HEK293 (cell line): Measurements from ENCODE around the gene VWF.

ENCODE experiments used
- CTCF ChIA-PET: fragments of 350-600 bp; formaldehyde crosslinking; extraction: SDS; loops from one replicate; lab custom pipeline; 2021; ENCODE audit warnings: antibody characterized with exemption; lab: Yijun Ruan, JAX
- POLR2A ChIA-PET: fragments of 300-600 bp; formaldehyde crosslinking; extraction: SDS; loops from one replicate; lab custom pipeline; 2020; ENCODE audit warnings: antibody characterized with exemption, inconsistent platforms; lab: Yijun Ruan, JAX
- H3K27ac ChIP-seq: fragments of 200-500 bp; sonication (Bioruptor generic); 2 replicates; pipeline ENCODE4 v1.5.1; 2014; ENCODE audit warnings: low read depth, low read length, control low read depth, inconsistent platforms; ENCODE audit errors: extremely low read depth
- H3K36me3 ChIP-seq, 2 experiments: fragments of 200-500 bp in 1 of 2; sonication (Bioruptor generic) in 1 of 2; 1 replicate in 1 of 2; 2 replicates in 1 of 2; pipeline ENCODE4 v1.5.1; 2014 to 2017; ENCODE audit warnings: inconsistent platforms in 2 of 2, low read length in 2 of 2; ENCODE audit not compliant: control insufficient read depth in 2 of 2, insufficient read depth in 1 of 2
- H3K4me1 ChIP-seq: fragments of 200-500 bp; sonication (Bioruptor generic); 2 replicates; pipeline ENCODE4 v1.5.1; 2014; ENCODE audit warnings: mild to moderate bottlenecking, low read length, inconsistent platforms; ENCODE audit not compliant: control insufficient read depth, insufficient read depth
- H3K4me3 ChIP-seq: 2 replicates; pipeline ENCODE4 v1.5.1; 2011; ENCODE audit warnings: low read depth, mild to moderate bottlenecking, control low read depth, low read length, moderate library complexity
- H3K9me3 ChIP-seq: fragments of 200-500 bp; sonication (Bioruptor generic); 2 replicates; pipeline ENCODE4 v1.5.1; 2014; ENCODE audit warnings: low read depth, low read length, inconsistent platforms; ENCODE audit not compliant: control insufficient read depth, insufficient read depth
- KLF10 ChIP-seq: fragments of 450-650 bp; IDR thresholded peaks from 2 replicates; pipeline ENCODE4 v1.5.1; 2018; ENCODE audit warnings: missing biosample characterization, mild to moderate bottlenecking, missing genetic modification characterization
- SP3 ChIP-seq: fragments of 450-650 bp; formaldehyde crosslinking; IDR thresholded peaks from 2 replicates; pipeline ENCODE4 v1.5.1; 2016; ENCODE audit warnings: missing biosample characterization, missing genetic modification characterization
- ZBTB1 ChIP-seq: fragments of 450-650 bp; formaldehyde crosslinking; IDR thresholded peaks from 2 replicates; pipeline ENCODE4 v1.5.1; 2016; ENCODE audit warnings: missing biosample characterization, missing genetic modification characterization
- ZBTB17 ChIP-seq: fragments of 450-650 bp; formaldehyde crosslinking; IDR thresholded peaks from 2 replicates; pipeline ENCODE4 v1.5.1; 2016; ENCODE audit warnings: missing biosample characterization, missing genetic modification characterization
- ZBTB20 ChIP-seq: fragments of 450-650 bp; formaldehyde crosslinking; IDR thresholded peaks from 2 replicates; pipeline ENCODE4 v1.5.1; 2016; ENCODE audit warnings: missing biosample characterization, missing genetic modification characterization
- ZFP37 ChIP-seq: fragments of 450-650 bp; formaldehyde crosslinking; IDR thresholded peaks from 2 replicates; pipeline ENCODE4 v1.5.1; 2016; ENCODE audit warnings: missing biosample characterization, missing genetic modification characterization
- ZIC2 ChIP-seq: fragments of 450-650 bp; formaldehyde crosslinking; IDR thresholded peaks from 2 replicates; pipeline ENCODE4 v1.5.1; 2016; ENCODE audit warnings: missing biosample characterization, missing genetic modification characterization
- ZNF121 ChIP-seq: fragments of 450-650 bp; formaldehyde crosslinking; IDR thresholded peaks from 2 replicates; pipeline ENCODE4 v1.5.1; 2016; ENCODE audit warnings: missing biosample characterization, missing genetic modification characterization
- ZNF175 ChIP-seq: fragments of 450-650 bp; formaldehyde crosslinking; IDR thresholded peaks from 2 replicates; pipeline ENCODE4 v1.5.1; 2016; ENCODE audit warnings: missing biosample characterization, missing genetic modification characterization
- ZNF2 ChIP-seq: fragments of 450-650 bp; formaldehyde crosslinking; IDR thresholded peaks from 2 replicates; pipeline ENCODE4 v1.5.1; 2016; ENCODE audit warnings: missing biosample characterization, missing genetic modification characterization
- ZNF324 ChIP-seq: fragments of 450-650 bp; formaldehyde crosslinking; IDR thresholded peaks from 2 replicates; pipeline ENCODE4 v1.5.1; 2016; ENCODE audit warnings: missing biosample characterization, missing genetic modification characterization
- ZNF335 ChIP-seq: fragments of 450-650 bp; formaldehyde crosslinking; conservative IDR thresholded peaks from 2 replicates; pipeline ENCODE4 v1.5.1; 2016; ENCODE audit warnings: missing biosample characterization, missing genetic modification characterization
- ZNF341 ChIP-seq: fragments of 450-650 bp; formaldehyde crosslinking; IDR thresholded peaks from 2 replicates; pipeline ENCODE4; 2016; ENCODE audit warnings: low read depth, missing biosample characterization, missing genetic modification characterization
- ZNF521 ChIP-seq: fragments of 450-650 bp; formaldehyde crosslinking; IDR thresholded peaks from 2 replicates; pipeline ENCODE4 v1.5.1; 2017; ENCODE audit warnings: missing biosample characterization, mild to moderate bottlenecking, missing genetic modification characterization
- ZNF555 ChIP-seq: fragments of 450-650 bp; formaldehyde crosslinking; conservative IDR thresholded peaks from 2 replicates; pipeline ENCODE4 v1.5.1; 2017; ENCODE audit warnings: missing biosample characterization, mild to moderate bottlenecking, missing genetic modification characterization, inconsistent platforms
- ZNF610 ChIP-seq: fragments of 450-650 bp; formaldehyde crosslinking; IDR thresholded peaks from 2 replicates; pipeline ENCODE4 v1.5.1; 2016; ENCODE audit warnings: missing biosample characterization, missing genetic modification characterization, borderline replicate concordance
- ZNF629 ChIP-seq: fragments of 450-650 bp; formaldehyde crosslinking; IDR thresholded peaks from 2 replicates; pipeline ENCODE4 v1.5.1; 2017; ENCODE audit warnings: missing biosample characterization, missing genetic modification characterization
- ZNF658 ChIP-seq: fragments of 450-650 bp; formaldehyde crosslinking; IDR thresholded peaks from 2 replicates; pipeline ENCODE4; 2016; ENCODE audit warnings: missing biosample characterization, missing genetic modification characterization
- ZNF785 ChIP-seq: fragments of 450-650 bp; formaldehyde crosslinking; IDR thresholded peaks from 2 replicates; pipeline ENCODE4 v1.5.1; 2016; ENCODE audit warnings: missing biosample characterization, missing genetic modification characterization
- ZNF791 ChIP-seq: fragments of 450-650 bp; formaldehyde crosslinking; IDR thresholded peaks from 2 replicates; pipeline ENCODE4 v1.5.1; 2016; ENCODE audit warnings: missing biosample characterization, missing genetic modification characterization
- ZSCAN30 ChIP-seq: fragments of 450-650 bp; IDR thresholded peaks from 2 replicates; pipeline ENCODE4 v1.5.1; 2018; ENCODE audit warnings: missing biosample characterization, mild to moderate bottlenecking, missing genetic modification characterization, moderate library complexity
- TF ChIP-seq, protein P1 (sequence below): fragments of 450-650 bp; formaldehyde crosslinking; IDR thresholded peaks from 2 replicates; pipeline ENCODE4 v1.5.1; 2016; ENCODE audit warnings: missing biosample characterization, missing genetic modification characterization, borderline replicate concordance
- TF ChIP-seq, protein P2 (sequence below): fragments of 450-650 bp; formaldehyde crosslinking; IDR thresholded peaks from 2 replicates; pipeline ENCODE4 v1.5.1; 2016; ENCODE audit warnings: missing biosample characterization, missing genetic modification characterization

VWF gene

DNA sequence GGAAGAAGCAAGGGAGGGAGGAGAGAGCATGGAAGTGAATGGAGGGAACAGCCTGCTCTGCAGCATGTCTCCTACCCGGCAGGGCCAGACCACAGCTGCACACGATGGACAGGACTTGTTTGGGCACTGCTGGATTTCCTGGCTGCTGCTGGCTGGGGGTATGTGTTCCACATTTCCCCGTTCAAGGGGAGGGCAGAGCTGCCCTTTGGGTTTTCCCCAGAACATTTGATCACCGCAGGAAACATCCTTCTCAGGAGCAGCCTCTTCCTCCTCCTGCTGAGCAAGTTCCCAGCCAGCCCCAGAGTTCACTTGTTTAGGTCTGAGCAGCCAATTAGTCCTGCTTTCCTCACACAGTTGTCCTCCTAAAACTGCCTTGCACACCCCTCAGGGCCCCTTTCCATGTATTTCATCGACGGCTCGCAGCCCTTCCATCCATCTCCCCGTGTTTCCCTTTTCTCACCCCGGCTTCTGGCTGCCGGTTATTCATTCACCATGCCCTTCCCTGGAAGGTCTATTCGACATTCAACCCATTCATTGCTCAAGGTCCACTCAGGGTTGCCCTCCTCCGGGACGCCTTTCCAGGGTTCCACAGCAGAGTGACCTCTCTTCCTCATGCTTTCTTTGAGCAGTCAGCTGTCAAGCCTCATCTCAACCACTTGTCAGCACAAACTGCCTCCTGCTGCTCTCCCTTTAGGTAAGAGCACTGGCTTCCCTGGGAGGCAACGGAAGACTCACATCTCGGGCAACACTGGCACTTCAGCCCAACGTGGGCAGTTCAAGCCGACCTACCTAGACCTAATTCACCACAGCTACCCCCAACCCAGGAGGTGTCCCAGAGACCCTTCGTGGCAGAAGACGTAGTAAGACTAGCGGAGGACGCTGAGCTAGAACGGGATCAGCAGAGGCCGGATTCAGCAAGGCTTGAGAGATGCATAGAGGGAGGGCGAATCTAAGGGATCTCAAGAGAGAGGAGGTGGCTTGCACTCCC, 159.3 kb downstream of the VWF start:
- ChIA-PET CTCF (interaction anchor here (0.6 to 3.3 kb wide), 16 partner anchors 9 to 569 kb away, joined by 3 to 13 read pairs (median 4); no protein-coding TSS in a partner anchor), POLR2A (no interaction called here)
- Histone ChIP-seq H3K4me3 (no peak overlapping the region), H3K27ac (no peak overlapping the region), H3K36me3 (no peaks in the 10 kb centered on the region), H3K9me3 (no peaks in the 10 kb centered on the region), H3K4me1 (no peaks in the 10 kb centered on the region)
- TF ChIP-seq ZNF341 (peak; percentile 63), ZIC2 (tag by site-specific recombination) (peak; percentile 85), ZNF791 (tag by site-specific recombination) (no peak)

DNA sequence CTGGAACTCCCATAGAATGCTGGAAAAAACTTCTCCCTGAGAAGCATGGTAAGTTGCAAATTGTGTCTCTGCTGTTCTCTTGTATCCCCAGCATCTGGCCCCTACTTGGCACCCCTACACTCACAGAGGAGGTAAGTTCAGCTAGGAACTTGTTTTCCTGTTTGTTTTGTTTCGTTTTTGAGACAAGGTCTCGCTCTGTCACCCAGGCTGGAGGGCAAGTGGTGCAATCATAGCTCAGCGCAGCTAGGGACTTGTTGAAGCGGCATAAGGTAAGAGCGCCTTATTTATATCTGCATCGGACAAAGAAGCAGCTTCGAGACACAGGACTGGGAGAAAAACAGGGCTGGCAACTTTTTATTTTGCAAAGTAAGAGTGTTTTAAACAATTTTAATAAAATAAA, 161.0 kb downstream of the VWF start:
- Histone ChIP-seq H3K36me3 (no peaks in the 10 kb centered on the region), H3K9me3 (no peaks in the 10 kb centered on the region), H3K27ac (no peak overlapping the region), H3K4me1 (no peaks in the 10 kb centered on the region), H3K4me3 (no peak overlapping the region)
- ChIA-PET POLR2A (no interaction called here), CTCF (interaction anchor here (0.9 to 1.7 kb wide), 7 partner anchors 9 to 315 kb away, joined by 3 to 5 read pairs (median 4); no protein-coding TSS in a partner anchor)
- no peak for TF ChIP-seq ZNF121 (tag by site-specific recombination)
- TF ChIP-seq ZNF785: no peak
- TF ChIP-seq ZFP37 (tag by site-specific recombination): no peak
- TF ChIP-seq ZNF2 (tag by site-specific recombination): no peak

DNA sequence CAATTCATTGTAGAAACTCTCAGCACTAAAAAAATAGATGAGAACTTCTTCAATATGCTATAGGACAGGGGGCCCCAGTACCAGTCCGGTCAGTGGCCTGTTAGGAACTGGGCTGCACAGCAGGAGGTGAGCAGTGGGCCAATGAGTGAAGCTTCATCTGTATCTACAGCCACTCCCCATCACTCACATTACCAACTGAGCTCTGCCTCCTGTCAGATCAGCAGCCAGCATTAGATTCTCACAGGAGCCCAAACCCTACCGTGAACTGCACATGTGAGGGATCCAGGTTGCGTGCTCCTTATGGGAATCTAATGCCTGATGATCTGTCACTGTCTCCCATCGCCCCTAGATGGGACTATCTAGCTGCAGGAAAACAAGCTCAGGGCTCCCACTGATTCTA, 163.7 kb downstream of the VWF start:
- H3K4me3 ChIP-seq: no peak overlapping the region
- ChIA-PET POLR2A (no interaction called here), CTCF (interaction anchor here (0.9 to 2.4 kb wide), 4 partner anchors 11 to 78 kb away, joined by 3 to 7 read pairs (median 6); no protein-coding TSS in a partner anchor)
- no peaks in the 10 kb centered on the region for H3K9me3 ChIP-seq
- H3K27ac ChIP-seq: no peak overlapping the region
- TF ChIP-seq, protein P1, sequence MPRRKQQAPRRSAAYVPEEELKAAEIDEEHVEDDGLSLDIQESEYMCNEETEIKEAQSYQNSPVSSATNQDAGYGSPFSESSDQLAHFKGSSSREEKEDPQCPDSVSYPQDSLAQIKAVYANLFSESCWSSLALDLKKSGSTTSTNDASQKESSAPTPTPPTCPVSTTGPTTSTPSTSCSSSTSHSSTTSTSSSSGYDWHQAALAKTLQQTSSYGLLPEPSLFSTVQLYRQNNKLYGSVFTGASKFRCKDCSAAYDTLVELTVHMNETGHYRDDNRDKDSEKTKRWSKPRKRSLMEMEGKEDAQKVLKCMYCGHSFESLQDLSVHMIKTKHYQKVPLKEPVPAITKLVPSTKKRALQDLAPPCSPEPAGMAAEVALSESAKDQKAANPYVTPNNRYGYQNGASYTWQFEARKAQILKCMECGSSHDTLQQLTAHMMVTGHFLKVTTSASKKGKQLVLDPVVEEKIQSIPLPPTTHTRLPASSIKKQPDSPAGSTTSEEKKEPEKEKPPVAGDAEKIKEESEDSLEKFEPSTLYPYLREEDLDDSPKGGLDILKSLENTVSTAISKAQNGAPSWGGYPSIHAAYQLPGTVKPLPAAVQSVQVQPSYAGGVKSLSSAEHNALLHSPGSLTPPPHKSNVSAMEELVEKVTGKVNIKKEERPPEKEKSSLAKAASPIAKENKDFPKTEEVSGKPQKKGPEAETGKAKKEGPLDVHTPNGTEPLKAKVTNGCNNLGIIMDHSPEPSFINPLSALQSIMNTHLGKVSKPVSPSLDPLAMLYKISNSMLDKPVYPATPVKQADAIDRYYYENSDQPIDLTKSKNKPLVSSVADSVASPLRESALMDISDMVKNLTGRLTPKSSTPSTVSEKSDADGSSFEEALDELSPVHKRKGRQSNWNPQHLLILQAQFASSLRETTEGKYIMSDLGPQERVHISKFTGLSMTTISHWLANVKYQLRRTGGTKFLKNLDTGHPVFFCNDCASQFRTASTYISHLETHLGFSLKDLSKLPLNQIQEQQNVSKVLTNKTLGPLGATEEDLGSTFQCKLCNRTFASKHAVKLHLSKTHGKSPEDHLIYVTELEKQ (tag by site-specific recombination): no peak
- no peak for TF ChIP-seq ZNF175
- TF ChIP-seq ZBTB20 (tag by site-specific recombination): no peak
- TF ChIP-seq ZNF610 (tag by site-specific recombination): peak; percentile 77; the same call in 1 of the 2 replicates
- no peaks in the 10 kb centered on the region for H3K36me3 ChIP-seq
- no peaks in the 10 kb centered on the region for H3K4me1 ChIP-seq

DNA sequence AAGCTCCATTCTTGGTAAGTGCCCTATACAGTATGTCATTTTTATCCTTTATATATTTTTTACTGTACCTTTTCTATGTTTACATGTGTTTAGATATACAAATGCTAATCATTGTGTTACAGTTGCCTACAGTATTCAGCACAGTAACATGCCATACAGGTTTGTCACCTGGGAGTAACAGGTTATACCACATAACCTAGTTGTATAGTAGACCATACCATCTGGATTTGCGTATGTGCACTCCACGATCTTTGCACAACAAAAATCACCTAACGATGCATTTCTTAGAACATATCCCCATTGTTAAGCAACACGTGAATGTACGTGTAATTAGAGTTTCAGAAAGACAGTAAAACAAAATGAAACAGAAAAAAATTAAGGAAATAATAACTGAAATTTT, 167.5 kb downstream of the VWF start:
- no peaks in the 10 kb centered on the region for H3K9me3 ChIP-seq
- no peak overlapping the region for H3K4me3 ChIP-seq
- CTCF ChIA-PET: interaction anchor here (0.6 to 1.4 kb wide), 4 partner anchors 8 to 32 kb away, joined by 3 to 7 read pairs (median 4); no protein-coding TSS in a partner anchor
- no peaks in the 10 kb centered on the region for H3K4me1 ChIP-seq
- POLR2A ChIA-PET: interaction anchor here (0.7 kb wide), 1 partner anchor 212 kb away, joined by 3 read pairs; no protein-coding TSS in a partner anchor
- H3K36me3 ChIP-seq: no peaks in the 10 kb centered on the region
- TF ChIP-seq KLF10 (no peak), ZNF521 (tag by site-specific recombination) (no peak), ZNF555 (no peak), ZNF658 (tag by site-specific recombination) (no peak), ZBTB17 (no peak), ZNF2 (tag by site-specific recombination) (no peak), ZNF629 (tag by site-specific recombination) (no peak), ZNF324 (tag by site-specific recombination) (no peak), ZSCAN30 (tag by site-specific recombination) (no peak), ZBTB1 (tag by site-specific recombination) (no peak), SP3 (tag by site-specific recombination) (no peak), ZNF335 (no peak)
- TF ChIP-seq, protein P2, sequence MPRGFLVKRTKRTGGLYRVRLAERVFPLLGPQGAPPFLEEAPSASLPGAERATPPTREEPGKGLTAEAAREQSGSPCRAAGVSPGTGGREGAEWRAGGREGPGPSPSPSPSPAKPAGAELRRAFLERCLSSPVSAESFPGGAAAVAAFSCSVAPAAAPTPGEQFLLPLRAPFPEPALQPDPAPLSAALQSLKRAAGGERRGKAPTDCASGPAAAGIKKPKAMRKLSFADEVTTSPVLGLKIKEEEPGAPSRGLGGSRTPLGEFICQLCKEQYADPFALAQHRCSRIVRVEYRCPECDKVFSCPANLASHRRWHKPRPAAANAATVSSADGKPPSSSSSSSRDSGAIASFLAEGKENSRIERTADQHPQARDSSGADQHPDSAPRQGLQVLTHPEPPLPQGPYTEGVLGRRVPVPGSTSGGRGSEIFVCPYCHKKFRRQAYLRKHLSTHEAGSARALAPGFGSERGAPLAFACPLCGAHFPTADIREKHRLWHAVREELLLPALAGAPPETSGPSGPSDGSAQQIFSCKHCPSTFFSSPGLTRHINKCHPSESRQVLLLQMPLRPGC: no peak
- H3K27ac ChIP-seq: no peak overlapping the region
